Left kidney (tissue), 2 donors: Measurements from ENCODE around the gene KBTBD13. TPM values are rescaled to one million over a fixed set of nuclear protein-coding genes. Genes with fewer than 3 reads are reported as not detected.
"Not testable (repeated sequence)": the region's sequence is repeated elsewhere in the genome, so short reads cannot be mapped to it uniquely, and the experiment has no call there.

Experiments used
- DNase-seq: peaks from one replicate; pipeline ENCODE4 v3.0.0-alpha.2; 2013
- polyA plus RNA-seq: library from polyadenylated mRNA; unstranded; fragments of 120-200 nt; gene quantifications from one replicate; pipeline ENCODE4 v1.2.1, GENCODE V29; 2013; ENCODE audit not compliant: insufficient read length

The KBTBD13 gene
- polyA plus RNA-seq, 1 donor = 0.07 TPM

DNA sequence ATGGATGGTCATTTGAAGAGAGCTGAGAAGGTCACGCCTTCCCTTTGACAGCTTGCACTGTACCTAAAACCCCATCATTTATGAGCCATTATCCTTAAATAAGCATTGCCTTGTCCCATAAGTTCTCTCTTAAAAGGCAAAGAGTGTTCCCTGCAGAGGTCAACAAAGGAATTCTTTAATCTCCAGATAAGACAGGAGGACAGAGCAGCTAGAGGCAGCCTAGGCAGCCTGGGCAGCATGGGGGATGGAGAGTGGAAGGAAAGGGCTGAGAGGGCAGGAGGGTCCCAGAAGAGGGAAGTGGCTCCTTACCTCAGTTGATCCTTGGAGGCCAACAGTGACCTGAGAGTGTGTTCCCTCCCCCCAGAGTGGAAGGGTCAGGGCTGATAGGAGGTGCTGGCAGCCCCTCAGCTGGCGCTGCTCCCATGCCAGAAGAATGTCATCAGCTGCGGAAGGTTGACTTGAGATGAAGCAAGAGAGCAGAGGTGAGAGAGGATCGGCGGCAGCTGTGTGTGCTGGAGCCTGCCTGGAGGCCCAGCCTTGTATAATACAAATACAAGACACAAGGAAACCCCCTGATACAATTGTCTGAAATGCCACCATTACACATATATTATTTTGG is 12.8 kb downstream of the KBTBD13 start:
- DNase-seq = no peak

- DNase-seq = no peak
Observed at GRCh38 chr15:65091946-65092770, 15.6 kb downstream of the KBTBD13 start.

DNA sequence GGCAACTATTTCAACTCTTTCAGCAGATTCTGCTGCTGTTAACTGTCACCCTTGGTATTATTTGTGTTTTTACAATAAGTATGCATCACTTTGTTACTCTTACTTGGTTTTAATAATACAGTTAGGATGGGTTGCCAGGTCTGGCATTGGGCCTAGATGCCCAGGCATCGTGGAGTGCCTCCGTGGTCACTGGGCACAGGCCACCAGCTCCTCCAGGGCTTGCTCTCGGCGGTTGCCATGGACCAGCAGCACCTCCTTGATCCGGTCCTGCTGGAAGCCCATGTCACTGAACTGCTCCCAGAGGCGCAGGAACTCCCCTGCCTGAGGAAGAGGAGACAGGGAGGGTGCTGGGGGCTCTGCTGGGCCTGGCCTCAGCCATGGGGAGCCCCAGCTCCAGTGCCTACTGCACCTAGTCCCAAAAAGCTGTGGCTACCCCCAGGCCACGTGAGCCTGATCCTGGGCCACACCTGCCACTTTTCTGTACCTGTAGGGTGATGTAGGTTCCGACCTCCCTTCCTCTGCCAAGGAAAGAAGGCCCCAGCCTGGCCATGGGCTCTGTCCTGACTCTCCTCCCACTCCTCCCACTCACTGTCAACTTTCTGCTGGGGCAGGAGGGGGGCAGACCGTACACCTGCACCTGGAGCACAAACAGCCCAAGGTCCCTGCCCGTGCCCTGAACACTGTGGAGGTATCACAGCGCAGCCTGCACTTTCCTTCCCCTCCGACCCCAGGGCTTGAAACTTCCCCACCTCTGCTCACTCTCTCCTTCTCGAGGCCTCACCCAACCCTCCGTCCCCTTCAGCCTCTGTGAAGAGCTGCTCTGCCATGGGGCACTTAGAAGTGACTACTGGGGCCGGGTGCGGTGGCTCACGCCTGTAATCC is 16.6 kb downstream of the KBTBD13 start:
- no peak for DNase-seq

GRCh38 chr15:65093793-65094170 is 17.2 kb downstream of the KBTBD13 start:
- DNase-seq = not testable (repeated sequence)

- DNase-seq = no peak
Observed at GRCh38 chr15:65094294-65094995, 17.9 kb downstream of the KBTBD13 start.

DNA sequence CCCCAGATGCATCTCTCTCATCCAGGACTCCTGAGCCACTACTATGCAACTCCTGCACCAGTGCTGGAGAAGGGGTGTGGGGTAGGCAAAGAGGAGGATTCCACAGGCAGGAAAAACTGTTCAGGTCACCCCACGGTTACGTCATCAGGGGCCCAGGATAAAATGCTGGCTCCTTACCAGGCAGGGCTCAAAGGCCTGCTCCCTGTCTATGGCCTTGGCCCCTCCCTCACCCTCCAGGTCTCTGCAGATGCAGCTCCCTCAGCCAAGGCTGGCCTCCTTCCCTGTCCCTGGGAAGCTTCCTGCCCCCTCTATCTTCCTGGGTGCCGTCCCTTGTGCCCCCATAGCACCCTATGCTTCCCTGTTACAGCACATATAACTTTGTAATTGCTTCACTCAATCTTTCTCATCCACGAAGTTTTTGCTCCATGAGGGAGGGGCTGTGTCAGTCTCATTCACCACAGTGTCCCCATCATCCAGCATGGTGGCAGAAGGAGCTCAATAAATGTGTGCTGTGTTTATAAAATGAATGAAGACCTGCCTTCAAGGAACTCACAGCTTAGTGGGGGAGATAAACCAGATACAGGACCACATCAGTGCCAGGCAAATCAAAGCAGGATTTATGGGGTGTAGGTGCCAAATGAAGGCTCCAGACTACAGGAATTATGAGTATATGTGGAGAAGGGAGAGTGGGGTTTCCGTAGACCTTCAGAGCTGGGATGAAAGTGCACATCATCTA is 18.6 kb downstream of the KBTBD13 start:
- DNase-seq = no peak

- no peak for DNase-seq
Observed at GRCh38 chr15:65095747-65096104, 19.2 kb downstream of the KBTBD13 start.

- DNase-seq = no peak
Observed at GRCh38 chr15:65096481-65097385, 20.2 kb downstream of the KBTBD13 start.

- no peak for DNase-seq
Observed at GRCh38 chr15:65097651-65098263, 21.2 kb downstream of the KBTBD13 start.

GRCh38 chr15:65099336-65099735 is 22.8 kb downstream of the KBTBD13 start:
- no peak for DNase-seq

DNA sequence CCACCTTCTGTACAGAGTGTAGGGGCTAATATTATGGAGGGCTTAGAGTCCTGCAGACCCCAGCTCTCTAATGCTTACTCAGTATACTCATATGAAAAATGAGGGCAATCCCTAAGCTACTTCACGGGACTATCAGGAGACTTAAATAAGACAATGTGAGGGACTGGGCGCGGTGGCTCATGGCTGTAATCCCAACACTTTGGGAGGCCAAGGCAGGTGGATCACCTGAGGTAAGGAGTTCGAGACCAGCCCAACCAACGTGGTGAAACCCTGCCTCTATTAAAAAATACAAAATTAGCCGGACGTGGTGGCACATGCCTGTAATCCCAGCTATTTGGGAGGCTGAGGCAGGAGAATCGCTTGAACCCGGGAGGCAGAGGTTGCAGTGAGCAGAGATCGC is 23.3 kb downstream of the KBTBD13 start:
- not testable (repeated sequence) for DNase-seq

GRCh38 chr15:65100442-65100841 is 23.9 kb downstream of the KBTBD13 start:
- DNase-seq = no peak

DNA sequence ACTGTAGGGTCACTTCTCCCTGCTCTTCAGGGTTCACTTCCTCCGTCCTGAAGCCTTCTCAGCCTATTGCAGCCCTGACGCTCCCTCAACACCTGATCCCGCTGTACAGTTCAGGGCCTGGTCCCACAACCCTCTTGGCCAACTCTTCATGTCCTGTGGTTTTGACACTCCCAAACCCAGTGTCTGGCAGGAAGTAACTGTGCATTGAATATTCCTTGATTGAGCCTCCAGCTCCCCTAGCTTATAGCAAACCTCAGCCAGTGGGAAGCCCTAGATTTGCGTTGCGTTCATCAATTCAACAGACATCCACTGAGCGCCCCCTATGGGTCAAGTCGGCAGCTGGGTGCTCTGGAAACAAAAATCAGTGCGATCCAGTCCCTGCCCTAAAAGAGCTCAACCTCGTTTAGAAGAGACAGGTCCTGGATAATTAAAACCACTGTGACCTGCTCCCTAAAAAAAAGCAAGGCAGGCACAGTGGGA is 24.9 kb downstream of the KBTBD13 start:
- DNase-seq = peak; percentile 84

- DNase-seq = no peak
Observed at GRCh38 chr15:65101891-65102708, 25.6 kb downstream of the KBTBD13 start.

GRCh38 chr15:65102912-65103311 is 26.4 kb downstream of the KBTBD13 start:
- no peak for DNase-seq

DNA sequence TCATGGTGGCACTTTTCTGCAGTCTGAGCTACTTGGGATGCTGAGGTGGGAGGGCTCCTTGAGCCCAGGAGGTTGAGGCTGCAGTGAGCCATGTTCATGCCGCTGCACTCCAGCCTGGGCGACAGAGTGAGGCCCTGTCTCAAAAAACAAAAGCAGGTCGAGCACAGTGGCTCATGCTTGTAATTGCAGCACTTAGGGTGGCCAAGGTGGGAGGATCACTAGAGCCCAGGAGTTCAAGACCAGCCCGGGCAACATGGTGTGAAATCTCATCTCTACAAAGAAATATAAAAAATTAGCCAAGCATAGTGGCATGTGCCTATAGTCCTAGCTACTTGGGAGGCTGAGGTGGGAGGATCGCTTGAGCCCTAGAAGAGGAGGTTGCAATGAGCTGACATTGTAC is 28.5 kb downstream of the KBTBD13 start:
- no peak for DNase-seq

GRCh38 chr15:65106011-65106590 is 29.6 kb downstream of the KBTBD13 start:
- DNase-seq = no peak

- DNase-seq = no peak
Observed at GRCh38 chr15:65110676-65111292, 34.2 kb downstream of the KBTBD13 start.
